AG10803 (cell line): ENCODE data around the gene RNPS1.

Experiments used
- DNase-seq: peaks from one replicate; pipeline ENCODE4 v3.0.0; 2010; ENCODE audit warnings: low read depth
- H3K4me3 ChIP-seq: 2 replicates; pipeline ENCODE4 v1.5.1; 2011; ENCODE audit warnings: mild to moderate bottlenecking, low read length, control low read depth
- CTCF ChIP-seq: conservative IDR thresholded peaks from 2 replicates; pipeline ENCODE4 v1.5.1; 2011; ENCODE audit warnings: mild to moderate bottlenecking, low read length, control low read depth, inconsistent platforms

RNPS1 gene

GRCh38 chr16:2282262-2282661, 14.3 kb upstream of the RNPS1 start:
- no peak for DNase-seq
- TF ChIP-seq CTCF = no peak
- no peak overlapping the region for H3K4me3 ChIP-seq

- H3K4me3 ChIP-seq = no peak overlapping the region
- no peak for TF ChIP-seq CTCF
- no peak for DNase-seq
Measured at GRCh38 chr16:2280981-2281542, 13.1 kb upstream of the RNPS1 start.

GRCh38 chr16:2280461-2280860, 12.5 kb upstream of the RNPS1 start:
- H3K4me3 ChIP-seq = no peak overlapping the region
- TF ChIP-seq CTCF = no peak
- DNase-seq = no peak

GRCh38 chr16:2278956-2279800, 11.3 kb upstream of the RNPS1 start:
- DNase-seq = no peak

GRCh38 chr16:2278272-2278608, 10.3 kb upstream of the RNPS1 start:
- no peak for TF ChIP-seq CTCF
- no peak overlapping the region for H3K4me3 ChIP-seq
- DNase-seq = no peak

More at GRCh38 chr16:2278956-2279800, 11.3 kb upstream of the RNPS1 start:
- H3K4me3 ChIP-seq = no peak overlapping the region
- no peak for TF ChIP-seq CTCF

GRCh38 chr16:2277466-2278271, 9.7 kb upstream of the RNPS1 start:
- no peak overlapping the region for H3K4me3 ChIP-seq

More at GRCh38 chr16:2277466-2278271, 9.7 kb upstream of the RNPS1 start:
- DNase-seq = no peak
- TF ChIP-seq CTCF = no peak
